Trophoblast cell (in vitro differentiated cells and primary cell): Measurements from ENCODE around the gene ECSCR. TPM values are rescaled to one million over a fixed set of nuclear protein-coding genes. Genes with fewer than 3 reads are reported as not detected.
"Not testable (repeated sequence)": the region's sequence is repeated elsewhere in the genome, so short reads cannot be mapped to it uniquely, and the experiment has no call there.

Experiments
- DNase-seq, 2 donors: peaks; one replicate each; pipeline ENCODE4 v3.0.0-alpha.2; 2016
- H2AFZ ChIP-seq: 2 replicates; pipeline ENCODE4 v1.6.1; 2013; ENCODE audit warnings: low read length, moderate library complexity, mild to moderate bottlenecking; ENCODE audit not compliant: insufficient read depth, poor library complexity
- H2AK5ac ChIP-seq: 2 replicates; pipeline ENCODE4 v1.6.1; 2013; ENCODE audit warnings: mild to moderate bottlenecking, low read length
- H2BK120ac ChIP-seq: 2 replicates; pipeline ENCODE4 v1.6.1; 2013; ENCODE audit warnings: low read length, mild to moderate bottlenecking, moderate library complexity; ENCODE audit not compliant: insufficient read depth, poor library complexity
- H2BK12ac ChIP-seq: 2 replicates; pipeline ENCODE4 v1.6.1; 2013; ENCODE audit warnings: mild to moderate bottlenecking, low read length, moderate library complexity
- H2BK5ac ChIP-seq: 2 replicates; pipeline ENCODE4 v1.6.1; 2013; ENCODE audit warnings: low read length, low read depth, moderate library complexity, mild to moderate bottlenecking; ENCODE audit not compliant: poor library complexity
- H3K14ac ChIP-seq: 2 replicates; pipeline ENCODE4 v1.6.1; 2013; ENCODE audit warnings: mild to moderate bottlenecking, low read length
- H3K18ac ChIP-seq: 2 replicates; pipeline ENCODE4 v1.6.1; 2013; ENCODE audit warnings: mild to moderate bottlenecking, low read length
- H3K23ac ChIP-seq: 2 replicates; pipeline ENCODE4 v1.6.1; 2013; ENCODE audit warnings: low read length
- H3K27ac ChIP-seq: 2 replicates; pipeline ENCODE4 v1.5.1; 2013; ENCODE audit warnings: low read depth, mild to moderate bottlenecking, inconsistent platforms, low read length, moderate library complexity
- H3K27me3 ChIP-seq: 2 replicates; pipeline ENCODE4 v1.6.1; 2013; ENCODE audit warnings: inconsistent platforms, mild to moderate bottlenecking, low read length, moderate library complexity; ENCODE audit not compliant: insufficient read depth
- H3K36me3 ChIP-seq, 2 experiments: 1 replicate in 1 of 2; 2 replicates in 1 of 2; pipeline ENCODE4 v1.6.1; 2013; ENCODE audit warnings: low read length in 2 of 2, mild to moderate bottlenecking in 2 of 2, moderate library complexity in 1 of 2; ENCODE audit not compliant: insufficient read depth in 2 of 2, control insufficient read depth in 1 of 2
- H3K4ac ChIP-seq: 2 replicates; pipeline ENCODE4 v1.6.1; 2013; ENCODE audit warnings: low read depth, mild to moderate bottlenecking, low read length, moderate library complexity
- H3K4me1 ChIP-seq, 2 experiments: 1 replicate in 1 of 2; 2 replicates in 1 of 2; pipeline ENCODE4 v1.6.1; 2013; ENCODE audit warnings: low read length in 2 of 2, mild to moderate bottlenecking in 2 of 2, moderate library complexity in 1 of 2; ENCODE audit not compliant: insufficient read depth in 2 of 2, control insufficient read depth in 1 of 2
- H3K4me2 ChIP-seq: 2 replicates; pipeline ENCODE4 v1.6.1; 2013; ENCODE audit warnings: inconsistent platforms, mild to moderate bottlenecking, low read length, moderate library complexity
- H3K4me3 ChIP-seq: 2 replicates; pipeline ENCODE4 v1.5.1; 2013; ENCODE audit warnings: mild to moderate bottlenecking, low read depth, low read length, inconsistent platforms
- H3K79me1 ChIP-seq: one replicate; pipeline ENCODE4 v1.6.1; 2013; ENCODE audit warnings: low read length
- H3K79me2 ChIP-seq: 2 replicates; pipeline ENCODE4 v1.6.1; 2013; ENCODE audit warnings: low read length, mild to moderate bottlenecking; ENCODE audit not compliant: control insufficient read depth, insufficient read depth, poor library complexity
- H3K9ac ChIP-seq: 2 replicates; pipeline ENCODE4 v1.6.1; 2013; ENCODE audit warnings: mild to moderate bottlenecking, low read length
- H3K9me3 ChIP-seq: 2 replicates; pipeline ENCODE4 v1.6.1; 2013; ENCODE audit warnings: low read depth, mild to moderate bottlenecking, control low read depth, inconsistent platforms, low read length; ENCODE audit not compliant: insufficient read depth
- H4K12ac ChIP-seq: 2 replicates; pipeline ENCODE4 v1.6.1; 2013; ENCODE audit warnings: low read depth, mild to moderate bottlenecking, low read length, moderate library complexity
- H4K8ac ChIP-seq: 2 replicates; pipeline ENCODE4 v1.6.1; 2013; ENCODE audit warnings: low read depth, mild to moderate bottlenecking, low read length, moderate library complexity
- H4K91ac ChIP-seq: one replicate; pipeline ENCODE4 v1.6.1; 2013; ENCODE audit warnings: low read depth, mild to moderate bottlenecking, low read length, moderate library complexity
- WGBS: extraction: QIAGEN DNeasy Blood & Tissue Kit; methylation state at CpG from one replicate; pipeline ENCODE4 v1.1.7; 2013; ENCODE audit warnings: missing lambda C conversion rate; ENCODE audit not compliant: insufficient read length, insufficient coverage; ENCODE audit errors: extremely low coverage; 5-methylcytosine and 5-hydroxymethylcytosine counted together
- polyA plus RNA-seq: library from polyadenylated mRNA; stranded (reverse); fragments of 200-250 nt; gene quantifications from 2 replicates; pipeline ENCODE4 v1.2.3, GENCODE V29; 2013

ECSCR gene
- not detected in 2 replicates for polyA plus RNA-seq

- no peaks in the 10 kb centered on the region for H3K27me3 ChIP-seq
- no peak within 1 kb of the TSS for H2AK5ac ChIP-seq
- H2AFZ ChIP-seq = no peak within 1 kb of the TSS
- no peak within 1 kb of the TSS for H3K27ac ChIP-seq
- H3K4me3 ChIP-seq = no peak within 1 kb of the TSS
- no peak within 1 kb of the TSS for H3K4me2 ChIP-seq
- H3K36me3 ChIP-seq = no peaks in the 10 kb centered on the region
- WGBS = no CpG with 5 or more reads among the region's 10 CpGs
- H2BK120ac ChIP-seq = no peak within 1 kb of the TSS
- H4K8ac ChIP-seq = no peak within 1 kb of the TSS
- H3K79me2 ChIP-seq = no peaks in the 10 kb centered on the region
- H3K4me1 ChIP-seq = peaks cover 4 to 5% of the 10 kb centered on the region in 2 experiments
- no peak within 1 kb of the TSS for H4K12ac ChIP-seq
- no peak within 1 kb of the TSS for H3K14ac ChIP-seq
- H3K9ac ChIP-seq = no peak within 1 kb of the TSS
- no peak within 1 kb of the TSS for H3K18ac ChIP-seq
- H4K91ac ChIP-seq = no peak within 1 kb of the TSS
- no peak for DNase-seq
- H2BK5ac ChIP-seq = no peak within 1 kb of the TSS
- no peak within 1 kb of the TSS for H3K4ac ChIP-seq
- H3K23ac ChIP-seq = no peak within 1 kb of the TSS
- H2BK12ac ChIP-seq = no peak within 1 kb of the TSS
- no peaks in the 10 kb centered on the region for H3K79me1 ChIP-seq
- no peaks in the 10 kb centered on the region for H3K9me3 ChIP-seq
These were observed at the start of gene ECSCR for GRCh38 chr5:139462586-139463276. Gene ECSCR, minus strand, starts transcription at chr5:139462743. Its CDS starts 73 bp downstream, at chr5:139462670.

DNA sequence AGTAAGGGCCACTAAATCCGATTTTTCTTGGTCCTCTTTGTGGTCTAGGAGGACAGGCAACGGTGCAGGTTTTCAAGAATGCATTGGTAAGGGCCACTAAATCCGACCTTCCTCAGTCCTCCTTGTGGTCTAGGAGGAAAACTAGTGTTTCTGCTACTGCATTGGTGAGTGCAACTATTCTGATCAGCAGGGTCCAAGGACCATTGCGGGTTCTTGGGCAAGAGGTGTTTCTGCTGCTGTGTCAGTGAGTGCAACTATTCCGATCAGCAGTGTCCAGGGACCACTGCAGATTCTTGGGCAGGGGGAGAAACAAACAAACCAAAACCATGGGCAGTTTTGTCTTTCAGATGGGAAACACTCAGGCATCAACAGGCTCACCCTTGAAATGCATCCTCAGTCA, 42.2 kb upstream of the ECSCR start:
- H3K79me2 ChIP-seq, H3K27ac ChIP-seq, H4K91ac ChIP-seq, H3K9me3 ChIP-seq, H3K9ac ChIP-seq, H3K14ac ChIP-seq, H3K36me3 ChIP-seq, H3K18ac ChIP-seq, H3K23ac ChIP-seq, H3K27me3 ChIP-seq, DNase-seq, H4K12ac ChIP-seq, H3K4me1 ChIP-seq, H3K4me3 ChIP-seq, H2BK120ac ChIP-seq, H3K4me2 ChIP-seq, H2BK12ac ChIP-seq, H3K4ac ChIP-seq, H2AFZ ChIP-seq, H4K8ac ChIP-seq, H2BK5ac ChIP-seq, H2AK5ac ChIP-seq, H3K79me1 ChIP-seq: not testable (repeated sequence)
- WGBS = no CpG with 5 or more reads among the region's 5 CpGs

GRCh38 chr5:139503879-139504278, 41.3 kb upstream of the ECSCR start:
- H2AFZ ChIP-seq, H3K79me1 ChIP-seq, H3K27me3 ChIP-seq, H3K23ac ChIP-seq, H3K14ac ChIP-seq, H3K4me1 ChIP-seq, H2AK5ac ChIP-seq, H4K91ac ChIP-seq, H3K36me3 ChIP-seq, H4K12ac ChIP-seq, H3K9ac ChIP-seq, H3K27ac ChIP-seq, H3K4me2 ChIP-seq, H3K18ac ChIP-seq, H2BK5ac ChIP-seq, H3K4ac ChIP-seq, H2BK12ac ChIP-seq, DNase-seq, H3K79me2 ChIP-seq, H2BK120ac ChIP-seq, H3K9me3 ChIP-seq, H3K4me3 ChIP-seq: not testable (repeated sequence)
- peak overlapping the region; percentile 60 for H4K8ac ChIP-seq
- no CpG with 5 or more reads among the region's 15 CpGs for WGBS

DNA sequence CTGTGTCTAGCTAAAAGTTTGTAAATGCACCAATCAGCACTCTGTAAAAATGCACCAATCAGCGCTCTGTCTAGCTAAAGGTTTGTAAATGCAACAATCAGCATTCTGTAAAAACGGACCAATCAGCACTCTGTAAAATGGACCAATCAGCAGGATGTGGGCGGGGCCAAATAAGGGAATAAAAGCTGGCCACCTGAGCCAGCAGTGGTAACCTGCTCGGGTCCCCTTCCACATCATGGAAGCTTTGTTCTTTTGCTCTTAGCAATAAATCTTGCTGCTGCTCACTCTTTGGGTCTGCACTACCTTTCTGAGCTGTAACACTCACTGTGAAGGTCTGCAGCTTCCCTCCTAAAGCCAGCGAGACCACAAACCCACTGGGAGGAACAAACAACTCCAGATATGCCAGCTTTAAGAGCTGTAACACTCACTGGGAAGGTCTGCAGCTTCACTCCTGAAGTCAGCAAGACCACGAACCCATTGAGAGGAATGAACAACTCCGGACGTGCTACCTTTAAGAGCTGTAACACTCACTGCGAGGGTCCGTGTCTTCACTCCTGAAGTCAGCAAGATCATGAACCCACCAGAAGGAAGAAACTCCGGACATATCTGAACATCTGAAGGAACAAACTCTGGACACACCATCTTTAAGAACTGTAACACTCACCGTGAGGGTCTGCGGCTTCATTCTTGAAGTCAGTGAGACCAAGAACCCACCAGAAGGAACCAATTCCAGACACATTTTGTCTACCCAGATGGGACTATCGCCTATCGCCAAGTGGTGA, 40.7 kb upstream of the ECSCR start:
- H2BK5ac ChIP-seq, H4K91ac ChIP-seq, H3K9ac ChIP-seq, H3K23ac ChIP-seq, H4K8ac ChIP-seq, DNase-seq, H2AFZ ChIP-seq, H3K9me3 ChIP-seq, H3K27me3 ChIP-seq, H2BK12ac ChIP-seq, H3K18ac ChIP-seq, H3K4me3 ChIP-seq, H4K12ac ChIP-seq, H3K14ac ChIP-seq, H3K36me3 ChIP-seq, H3K27ac ChIP-seq, H3K79me1 ChIP-seq, H3K4me2 ChIP-seq, H2AK5ac ChIP-seq, H2BK120ac ChIP-seq, H3K4me1 ChIP-seq, H3K4ac ChIP-seq, H3K79me2 ChIP-seq: not testable (repeated sequence)
- WGBS = no CpG with 5 or more reads among the region's 15 CpGs
